GM12878 (cell line): ENCODE measurements around the gene THRB. TPM values are rescaled to one million over a fixed set of nuclear protein-coding genes. Genes with fewer than 3 reads are reported as not detected.
"Not testable (repeated sequence)": the region's sequence is repeated elsewhere in the genome, so short reads cannot be mapped to it uniquely, and the experiment has no call there.

Experiments
- ATAC-seq: fragments of 200-7000 bp; cut with Tn5 transposase; 3 replicates; pipeline ENCODE4 v1.9.1; 2020; ENCODE audit warnings: mild to moderate bottlenecking, moderate library complexity
- BruUV-seq: library from RNA; stranded (reverse); fragments of 400-500 nt; replicated peaks from 2 replicates; lab custom pipeline; 2021; lab: Mats Ljungman, UMichigan
- CTCF ChIA-PET: fragments of 300-600 bp; sonication (Branson Sonifier 250); formaldehyde crosslinking; extraction: SDS; loops from one replicate; lab custom pipeline; 2021; ENCODE audit warnings: inconsistent platforms; lab: Yijun Ruan, JAX
- POLR2A ChIA-PET: fragments of 350-600 bp; formaldehyde crosslinking; extraction: SDS; loops from one replicate; lab custom pipeline; 2021; ENCODE audit warnings: inconsistent platforms; lab: Charles Lee
- RAD21 ChIA-PET: fragments of 300-600 bp; sonication (Branson Sonifier 250); formaldehyde crosslinking; loops from one replicate; lab custom pipeline; 2023; ENCODE audit warnings: antibody characterized with exemption; ENCODE audit not compliant: unreplicated experiment; lab: Charles Lee
- SMC1A ChIA-PET: fragments of 300-600 bp; sonication (Branson Sonifier 250); formaldehyde crosslinking; loops from one replicate; lab custom pipeline; 2023; ENCODE audit not compliant: unreplicated experiment, uncharacterized antibody; lab: Charles Lee
- DNase-seq: peaks from one replicate; pipeline ENCODE4 v3.0.0-alpha.2; 2011; ENCODE audit warnings: low read depth, low spot score
- FAIRE-seq: peaks from 3 replicates; lab custom pipeline; 2011; peaks lifted over from hg19 to GRCh38; lab: Jason Lieb, UNC
- H2AFZ ChIP-seq: 2 replicates; pipeline ENCODE4 v1.6.0; 2011; ENCODE audit warnings: low read depth, low read length, control low read depth; ENCODE audit not compliant: control insufficient read depth
- H3K27ac ChIP-seq: 2 replicates; pipeline ENCODE4 v1.5.1; 2011; ENCODE audit warnings: control low read depth; ENCODE audit not compliant: control insufficient read depth, insufficient read depth
- H3K27me3 ChIP-seq, 2 experiments: replicated peaks in 1 of 2; 2 replicates each; pipeline versions ENCODE4 v1.6.0 to v1.6.1; 2011; ENCODE audit warnings: low read length in 1 of 2; ENCODE audit not compliant: control insufficient read depth in 2 of 2, insufficient read depth in 2 of 2
- H3K36me3 ChIP-seq, 2 experiments: 2 replicates each; pipeline ENCODE4 v1.5.1; 2011; ENCODE audit warnings: low read length in 1 of 2; ENCODE audit not compliant: control insufficient read depth in 2 of 2, insufficient read depth in 2 of 2
- H3K4me1 ChIP-seq: 2 replicates; pipeline ENCODE4 v1.6.1; 2011; ENCODE audit warnings: mild to moderate bottlenecking, low read length, moderate library complexity, mixed read lengths; ENCODE audit not compliant: control insufficient read depth, insufficient read depth
- H3K4me2 ChIP-seq: 2 replicates; pipeline ENCODE4 v1.6.0; 2011; ENCODE audit warnings: control low read depth; ENCODE audit not compliant: control insufficient read depth, insufficient read depth
- H3K4me3 ChIP-seq: fragments of 200-600 bp; sonication (generic); 2 replicates; pipeline ENCODE4 v1.5.1; 2016
- H3K79me2 ChIP-seq: 2 replicates; pipeline ENCODE4 v1.6.0; 2011; ENCODE audit warnings: low read length; ENCODE audit not compliant: control insufficient read depth, insufficient read depth
- H3K9ac ChIP-seq: 2 replicates; pipeline ENCODE4 v1.8.0; 2011; ENCODE audit warnings: low read length, control low read depth, mixed read lengths; ENCODE audit not compliant: control insufficient read depth, insufficient read depth
- H3K9me3 ChIP-seq: replicated peaks from 3 replicates; pipeline ENCODE4 v1.5.1; 2011; ENCODE audit warnings: mild to moderate bottlenecking, low read length; ENCODE audit not compliant: control insufficient read depth, insufficient read depth
- H4K20me1 ChIP-seq: 2 replicates; pipeline ENCODE4 v1.6.0; 2011; ENCODE audit not compliant: control insufficient read depth, insufficient read depth
- TCF7 ChIP-seq: IDR thresholded peaks from 2 replicates; pipeline ENCODE4 v1.6.1; 2014; ENCODE audit warnings: antibody characterized with exemption, borderline replicate concordance
- WGBS: methylation state at CpG from one replicate; pipeline ENCODE4 v1.1.6; 2016; ENCODE audit warnings: low lambda C conversion rate; ENCODE audit not compliant: insufficient replicate concordance, insufficient coverage; ENCODE audit errors: missing lambda C conversion rate; 5-methylcytosine and 5-hydroxymethylcytosine counted together
- in situ Hi-C: fragments of 300-500 bp; cut with MboI; formaldehyde crosslinking; loops from 9 replicates; pipeline ENCODE4 v1.14.3; 2018; ENCODE audit warnings: mixed read lengths
- intact Hi-C: fragments of 100-400 bp; cut with micrococcal nuclease; formaldehyde crosslinking; loops from one replicate; pipeline ENCODE4 v1.14.2; 2022; ENCODE audit not compliant: unreplicated experiment
- polyA plus RNA-seq, 11 experiments: library from polyadenylated mRNA; depleted of rRNA in 4 of 11; unstranded in 6 of 11; stranded (reverse) in 5 of 11; fragments of >200 nt; fragmentation: Nextera tagmentation in 4 of 11; fragmentation: Illumina TruSeq in 1 of 11; extraction: Ambion mirVana in 4 of 11; extraction: Trizol in 1 of 11; gene quantifications; 1 replicate in 1 of 11; 2 replicates in 10 of 11; pipeline versions ENCODE4 v1.2.1 to v1.2.3, GENCODE V29; 2011 to 2016; ENCODE audit warnings: inconsistent platforms in 2 of 11, missing spikeins in 2 of 11, low read depth in 1 of 11
- total RNA-seq, 4 experiments: library from RNA; depleted of rRNA in 3 of 4; stranded (reverse); fragments of >200 nt in 3 of 4; fragmentation: Illumina TruSeq in 1 of 4; extraction: Trizol in 1 of 4; gene quantifications; 2 replicates each; pipeline versions ENCODE4 v1.2.1 to v1.2.3, GENCODE V29; 2013 to 2021

The THRB gene
- total and polyA plus RNA-seq, 10 of the 15 experiments (the other 5 are each of a cell fraction or from before 2014, with no cell fraction given) = 0.05 TPM; not detected in 9

DNA sequence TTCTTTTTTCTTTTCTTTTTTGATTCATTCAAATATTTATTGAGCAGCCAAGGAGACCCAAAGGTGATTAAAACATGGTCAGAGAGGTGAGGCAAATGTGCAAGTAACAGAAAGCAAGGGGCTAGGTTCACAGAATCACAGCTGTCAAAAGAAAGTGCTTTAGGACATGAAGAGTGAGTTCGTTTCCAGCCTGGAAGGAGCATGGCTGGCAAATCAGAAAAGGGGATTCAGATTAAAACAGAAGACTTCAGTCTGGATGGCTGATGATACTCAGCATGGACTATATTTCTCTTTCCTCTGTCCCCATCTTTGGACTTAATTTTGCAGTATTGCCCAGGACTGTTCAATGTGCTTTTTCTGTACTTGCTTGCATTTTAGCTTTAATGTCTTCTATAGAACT, 398.4 kb downstream of the THRB start:
- no peak for TF ChIP-seq TCF7
- ChIA-PET SMC1A (no interaction called here), CTCF (no interaction called here), POLR2A (no interaction called here), RAD21 (no interaction called here)
- Histone ChIP-seq H3K4me3 (no peak overlapping the region), H4K20me1 (no peaks in the 10 kb centered on the region), H3K4me2 (no peak overlapping the region), H3K9me3 (no peaks in the 10 kb centered on the region), H3K4me1 (no peaks in the 10 kb centered on the region), H2AFZ (no peak overlapping the region), H3K27ac (no peak overlapping the region), H3K27me3 (no peaks in the 10 kb centered on the region), H3K36me3 (no peaks in the 10 kb centered on the region), H3K79me2 (no peaks in the 10 kb centered on the region), H3K9ac (no peak overlapping the region)
- 0% methylated on average over 1 of the region's 1 CpG for WGBS
- FAIRE-seq = no peak
- DNase-seq = no peak
- no peak for ATAC-seq
- in situ Hi-C loops = no loop called here
- intact Hi-C loops = no loop called here
- no TSS peak for BruUV-seq

- H2AFZ ChIP-seq, in situ Hi-C loops, DNase-seq, H3K36me3 ChIP-seq, H3K4me1 ChIP-seq, H3K4me2 ChIP-seq, RAD21 ChIA-PET, FAIRE-seq, SMC1A ChIA-PET, H3K9ac ChIP-seq, H3K4me3 ChIP-seq, H3K9me3 ChIP-seq, intact Hi-C loops, ATAC-seq, H4K20me1 ChIP-seq, POLR2A ChIA-PET, BruUV-seq, CTCF ChIA-PET, H3K27me3 ChIP-seq, H3K27ac ChIP-seq, H3K79me2 ChIP-seq: not testable (repeated sequence)
- WGBS = 66% methylated on average over 16 of the region's 17 CpGs
Measured at GRCh38 chr3:24094818-24095217, 399.8 kb downstream of the THRB start.
